ENCODE results near the gene PCDHA1.

Gene PCDHA1

DNA sequence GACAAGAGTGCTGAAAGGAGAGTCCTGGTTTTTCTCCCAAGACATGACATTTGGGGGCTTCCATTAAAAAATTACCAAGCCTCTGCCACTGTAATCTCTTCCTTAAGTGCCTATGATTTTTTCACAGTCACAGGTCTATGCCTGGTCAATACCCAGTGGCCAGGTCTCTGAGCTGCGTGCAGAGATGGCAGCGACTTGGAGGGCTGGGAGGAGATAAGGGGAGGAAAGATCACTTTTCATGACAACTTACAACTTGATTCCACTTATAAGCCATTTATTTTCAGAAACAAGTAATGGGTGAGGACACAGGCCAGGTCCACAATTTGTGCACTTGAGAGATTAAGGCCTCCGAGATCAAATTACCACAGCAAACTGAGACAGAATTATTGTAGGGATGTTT is 178.4 kb downstream of the PCDHA1 start:
- Histone ChIP-seq H3K9ac (ENCODE audit: low read depth, low read length) (no peak overlapping the region), H3K36me3 (ENCODE audit: insufficient read depth, low read length) (no peaks in the 10 kb centered on the region), H3K9me3 (replicated peaks; ENCODE audit: low read length) (no peaks in the 10 kb centered on the region), H3K4me2 (ENCODE audit: low read length) (no peak overlapping the region), H3K4me1 (ENCODE audit: control insufficient read depth, insufficient read depth, low read length) (peaks cover 4% of the 10 kb centered on the region), H3K27me3 (ENCODE audit: control insufficient read depth, insufficient read depth, low read length) (peaks cover 39% of the 10 kb centered on the region), H3K4me3 (ENCODE audit: low read length) (no peak overlapping the region)

DNA sequence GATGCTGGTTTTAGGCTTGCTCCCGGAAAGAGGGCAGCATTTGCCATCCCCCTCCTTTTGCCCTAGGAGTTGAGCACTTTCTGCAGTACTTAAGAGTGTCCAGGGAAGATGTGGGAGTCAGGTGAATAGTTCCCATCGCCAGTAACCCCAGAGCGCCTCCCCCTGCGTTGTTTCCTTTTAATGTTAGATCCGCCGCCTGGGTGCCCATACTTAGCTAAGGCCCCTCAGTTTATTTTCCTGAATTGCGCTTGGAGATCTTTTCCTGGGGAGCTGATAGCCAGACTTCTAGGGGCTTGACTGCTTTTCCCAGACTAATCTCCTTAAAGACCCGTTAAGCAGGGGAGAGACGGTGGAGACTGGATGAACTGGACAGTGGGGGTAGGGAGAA is 180.0 kb downstream of the PCDHA1 start:
- H3K9me3 ChIP-seq (replicated peaks; ENCODE audit: low read length): no peaks in the 10 kb centered on the region
- peaks cover 4% of the 10 kb centered on the region for H3K4me1 ChIP-seq (ENCODE audit: control insufficient read depth, insufficient read depth, low read length)
- peak overlapping the region; percentile 2 for H3K9ac ChIP-seq (ENCODE audit: low read depth, low read length)
- no peaks in the 10 kb centered on the region for H3K36me3 ChIP-seq (ENCODE audit: insufficient read depth, low read length)
- H3K4me2 ChIP-seq (ENCODE audit: low read length): peak overlapping the region; percentile 87
- H3K4me3 ChIP-seq (ENCODE audit: low read length): peak overlapping the region; percentile 76
- H3K27me3 ChIP-seq (ENCODE audit: control insufficient read depth, insufficient read depth, low read length): peaks cover 39% of the 10 kb centered on the region

DNA sequence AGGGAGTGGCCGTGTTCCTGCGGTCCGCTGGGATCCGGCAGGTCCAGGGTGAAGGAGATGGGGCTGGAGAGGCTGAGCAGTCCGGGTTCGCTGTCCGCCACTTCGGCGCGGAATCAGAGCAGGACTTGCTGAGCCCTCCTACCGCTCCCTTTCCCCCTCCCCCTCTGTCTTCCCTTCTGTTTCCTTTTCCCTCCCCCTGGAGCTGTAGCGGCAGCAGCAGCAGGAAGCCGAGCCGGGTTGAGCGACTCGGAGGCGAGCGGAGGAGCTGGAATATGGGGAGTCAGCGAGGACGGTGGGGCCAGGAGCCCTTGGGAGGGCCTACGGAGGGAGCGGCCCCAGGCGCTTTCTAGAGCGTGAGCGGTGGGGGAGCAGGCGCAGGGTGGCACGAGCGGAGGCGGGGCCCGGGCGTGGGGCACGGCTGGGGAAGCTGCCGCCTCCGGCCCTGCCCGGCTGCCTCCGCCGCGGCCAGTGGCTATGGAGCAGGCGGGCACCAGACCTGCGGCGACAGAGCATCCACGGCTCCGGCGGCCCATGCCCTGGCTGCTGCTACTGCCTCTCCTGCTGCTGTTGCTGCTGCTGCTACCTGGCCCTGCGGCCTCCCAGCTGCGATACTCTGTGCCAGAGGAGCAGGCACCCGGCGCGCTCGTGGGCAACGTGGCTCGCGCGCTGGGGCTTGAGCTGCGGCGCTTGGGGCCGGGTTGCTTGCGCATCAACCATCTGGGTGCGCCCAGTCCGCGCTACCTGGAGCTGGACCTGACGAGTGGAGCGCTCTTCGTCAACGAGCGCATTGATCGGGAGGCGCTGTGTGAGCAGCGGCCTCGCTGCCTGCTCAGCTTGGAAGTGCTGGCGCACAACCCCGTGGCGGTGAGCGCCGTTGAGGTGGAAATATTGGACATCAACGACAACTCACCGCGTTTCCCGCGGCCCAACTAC is 180.6 kb downstream of the PCDHA1 start, which contains the start of gene PCDHAC2:
Gene PCDHAC2, plus strand, starts transcription at position 184 of the 933 bp plus-strand sequence. Its CDS starts 291 bp downstream, at position 475.
- Histone ChIP-seq H3K4me2 (ENCODE audit: low read length) (peak within 1 kb of the TSS; percentile 87), H3K4me1 (ENCODE audit: control insufficient read depth, insufficient read depth, low read length) (peaks cover 4% of the 10 kb centered on the region), H3K36me3 (ENCODE audit: insufficient read depth, low read length) (no peaks in the 10 kb centered on the region), H3K27me3 (ENCODE audit: control insufficient read depth, insufficient read depth, low read length) (peaks cover 39% of the 10 kb centered on the region), H3K9ac (ENCODE audit: low read depth, low read length) (peak within 1 kb of the TSS; percentile 2), H3K9me3 (replicated peaks; ENCODE audit: low read length) (no peaks in the 10 kb centered on the region), H3K4me3 (ENCODE audit: low read length) (peak within 1 kb of the TSS; percentile 76)

DNA sequence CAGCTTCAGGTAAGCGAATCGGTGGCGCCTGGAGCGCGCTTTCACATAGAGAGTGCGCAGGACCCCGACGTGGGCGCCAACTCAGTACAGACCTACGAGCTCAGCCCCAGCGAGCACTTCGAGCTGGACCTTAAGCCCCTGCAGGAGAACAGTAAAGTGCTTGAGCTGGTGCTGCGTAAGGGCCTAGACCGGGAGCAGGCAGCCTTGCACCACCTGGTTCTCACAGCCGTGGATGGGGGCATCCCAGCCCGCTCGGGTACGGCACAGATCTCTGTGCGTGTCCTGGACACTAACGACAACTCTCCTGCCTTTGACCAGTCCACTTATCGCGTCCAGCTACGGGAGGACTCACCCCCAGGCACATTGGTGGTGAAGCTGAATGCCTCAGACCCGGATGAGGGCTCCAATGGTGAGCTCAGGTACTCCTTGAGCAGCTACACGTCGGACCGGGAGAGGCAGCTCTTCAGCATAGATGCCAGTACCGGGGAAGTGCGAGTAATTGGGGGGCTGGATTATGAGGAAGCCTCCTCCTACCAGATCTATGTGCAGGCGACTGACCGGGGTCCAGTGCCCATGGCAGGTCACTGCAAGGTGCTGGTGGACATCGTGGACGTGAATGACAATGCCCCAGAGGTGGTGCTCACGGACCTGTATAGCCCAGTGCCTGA is 181.4 kb downstream of the PCDHA1 start:
- H3K4me3 ChIP-seq (ENCODE audit: low read length): no peak overlapping the region
- H3K4me2 ChIP-seq (ENCODE audit: low read length): peak overlapping the region; percentile 87
- H3K4me1 ChIP-seq (ENCODE audit: control insufficient read depth, insufficient read depth, low read length): peaks cover 4% of the 10 kb centered on the region
- peaks cover 39% of the 10 kb centered on the region for H3K27me3 ChIP-seq (ENCODE audit: control insufficient read depth, insufficient read depth, low read length)
- H3K9ac ChIP-seq (ENCODE audit: low read depth, low read length): no peak overlapping the region
- H3K36me3 ChIP-seq (ENCODE audit: insufficient read depth, low read length): no peaks in the 10 kb centered on the region
- H3K9me3 ChIP-seq (replicated peaks; ENCODE audit: low read length): no peaks in the 10 kb centered on the region

- no peak overlapping the region for H3K4me3 ChIP-seq (ENCODE audit: low read length)
- no peak overlapping the region for H3K4me2 ChIP-seq (ENCODE audit: low read length)
- no peaks in the 10 kb centered on the region for H3K36me3 ChIP-seq (ENCODE audit: insufficient read depth, low read length)
- H3K27me3 ChIP-seq (ENCODE audit: control insufficient read depth, insufficient read depth, low read length): peaks cover 29% of the 10 kb centered on the region
- H3K9ac ChIP-seq (ENCODE audit: low read depth, low read length): no peak overlapping the region
- peaks cover 4% of the 10 kb centered on the region for H3K4me1 ChIP-seq (ENCODE audit: control insufficient read depth, insufficient read depth, low read length)
- H3K9me3 ChIP-seq (replicated peaks; ENCODE audit: low read length): no peaks in the 10 kb centered on the region
These were observed 183.9 kb downstream of the PCDHA1 start for GRCh38 chr5:140969880-140970279.

DNA sequence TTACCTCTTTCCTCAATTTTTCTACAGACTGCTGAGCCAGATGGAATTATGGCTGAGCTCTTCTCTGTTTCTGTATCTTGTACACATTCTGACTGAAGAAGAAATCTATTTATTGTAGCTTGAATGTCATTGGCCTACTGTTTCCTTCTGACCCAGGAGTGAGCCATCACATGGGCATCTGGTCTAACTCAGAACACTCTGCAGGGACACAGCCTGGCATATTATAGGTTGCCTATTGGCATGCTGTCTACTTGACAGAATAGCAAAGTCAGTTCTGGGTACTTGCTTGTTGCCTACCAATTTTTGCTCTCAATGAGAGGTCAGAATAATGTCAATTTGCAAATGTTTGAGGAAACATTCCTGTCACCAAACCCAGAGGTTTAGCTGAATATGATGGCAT is 187.6 kb downstream of the PCDHA1 start:
- Histone ChIP-seq H3K9me3 (replicated peaks; ENCODE audit: low read length) (no peaks in the 10 kb centered on the region), H3K36me3 (ENCODE audit: insufficient read depth, low read length) (no peaks in the 10 kb centered on the region), H3K4me3 (ENCODE audit: low read length) (no peak overlapping the region), H3K27me3 (ENCODE audit: control insufficient read depth, insufficient read depth, low read length) (no peaks in the 10 kb centered on the region), H3K4me2 (ENCODE audit: low read length) (no peak overlapping the region), H3K9ac (ENCODE audit: low read depth, low read length) (no peak overlapping the region), H3K4me1 (ENCODE audit: control insufficient read depth, insufficient read depth, low read length) (no peaks in the 10 kb centered on the region)

- Histone ChIP-seq H3K9me3 (replicated peaks; ENCODE audit: low read length) (no peaks in the 10 kb centered on the region), H3K4me1 (ENCODE audit: control insufficient read depth, insufficient read depth, low read length) (no peaks in the 10 kb centered on the region)
These were observed 191.1 kb downstream of the PCDHA1 start for GRCh38 chr5:140977003-140977402.

GRCh38 chr5:140978260-140978659 is 192.3 kb downstream of the PCDHA1 start:
- Histone ChIP-seq H3K4me3 (ENCODE audit: low read length) (no peak overlapping the region), H3K9ac (ENCODE audit: low read depth, low read length) (no peak overlapping the region), H3K36me3 (ENCODE audit: insufficient read depth, low read length) (no peaks in the 10 kb centered on the region), H3K4me1 (ENCODE audit: control insufficient read depth, insufficient read depth, low read length) (no peaks in the 10 kb centered on the region), H3K9me3 (replicated peaks; ENCODE audit: low read length) (no peaks in the 10 kb centered on the region), H3K4me2 (ENCODE audit: low read length) (no peak overlapping the region), H3K27me3 (ENCODE audit: control insufficient read depth, insufficient read depth, low read length) (no peaks in the 10 kb centered on the region)

More at GRCh38 chr5:140977003-140977402, 191.1 kb downstream of the PCDHA1 start:
- Histone ChIP-seq H3K27me3 (ENCODE audit: control insufficient read depth, insufficient read depth, low read length) (no peaks in the 10 kb centered on the region), H3K9ac (ENCODE audit: low read depth, low read length) (no peak overlapping the region), H3K36me3 (ENCODE audit: insufficient read depth, low read length) (no peaks in the 10 kb centered on the region), H3K4me3 (ENCODE audit: low read length) (no peak overlapping the region), H3K4me2 (ENCODE audit: low read length) (no peak overlapping the region)

GRCh38 chr5:140978983-140979382 is 193.0 kb downstream of the PCDHA1 start:
- Histone ChIP-seq H3K36me3 (ENCODE audit: insufficient read depth, low read length) (no peaks in the 10 kb centered on the region), H3K4me2 (ENCODE audit: low read length) (no peak overlapping the region), H3K9ac (ENCODE audit: low read depth, low read length) (no peak overlapping the region), H3K4me1 (ENCODE audit: control insufficient read depth, insufficient read depth, low read length) (no peaks in the 10 kb centered on the region), H3K27me3 (ENCODE audit: control insufficient read depth, insufficient read depth, low read length) (no peaks in the 10 kb centered on the region), H3K9me3 (replicated peaks; ENCODE audit: low read length) (no peaks in the 10 kb centered on the region), H3K4me3 (ENCODE audit: low read length) (no peak overlapping the region)

- H3K4me3 ChIP-seq (ENCODE audit: low read length): no peak overlapping the region
- no peaks in the 10 kb centered on the region for H3K36me3 ChIP-seq (ENCODE audit: insufficient read depth, low read length)
- H3K4me1 ChIP-seq (ENCODE audit: control insufficient read depth, insufficient read depth, low read length): no peaks in the 10 kb centered on the region
- H3K9me3 ChIP-seq (replicated peaks; ENCODE audit: low read length): no peaks in the 10 kb centered on the region
- H3K27me3 ChIP-seq (ENCODE audit: control insufficient read depth, insufficient read depth, low read length): no peaks in the 10 kb centered on the region
- no peak overlapping the region for H3K4me2 ChIP-seq (ENCODE audit: low read length)
- no peak overlapping the region for H3K9ac ChIP-seq (ENCODE audit: low read depth, low read length)
These were observed 196.3 kb downstream of the PCDHA1 start for GRCh38 chr5:140982083-140982716.

GRCh38 chr5:140986117-140986521 is 200.2 kb downstream of the PCDHA1 start:
- no peaks in the 10 kb centered on the region for H3K9me3 ChIP-seq (replicated peaks; ENCODE audit: low read length)
- no peaks in the 10 kb centered on the region for H3K27me3 ChIP-seq (ENCODE audit: control insufficient read depth, insufficient read depth, low read length)
- H3K4me1 ChIP-seq (ENCODE audit: control insufficient read depth, insufficient read depth, low read length): no peaks in the 10 kb centered on the region
- H3K9ac ChIP-seq (ENCODE audit: low read depth, low read length): no peak overlapping the region
- no peaks in the 10 kb centered on the region for H3K36me3 ChIP-seq (ENCODE audit: insufficient read depth, low read length)
- H3K4me3 ChIP-seq (ENCODE audit: low read length): no peak overlapping the region
- H3K4me2 ChIP-seq (ENCODE audit: low read length): no peak overlapping the region
